NK-92 (cell line): ENCODE data around the gene NUCB2.
"Not testable (repeated sequence)": the region's sequence is repeated elsewhere in the genome, so short reads cannot be mapped to it uniquely, and the experiment has no call there.

Experiments used
- DNase-seq: peaks from one replicate; lab custom pipeline; 2025; ENCODE audit not compliant: unreplicated experiment; lab: John Stamatoyannopoulos, UW

Gene NUCB2

GRCh38 chr11:17268500-17268899 lies 8.0 kb upstream of the NUCB2 start:
- not testable (repeated sequence) for DNase-seq

- no peak for DNase-seq
Measured at GRCh38 chr11:17268902-17269301, 7.6 kb upstream of the NUCB2 start.

GRCh38 chr11:17272801-17273200 lies 3.7 kb upstream of the NUCB2 start:
- DNase-seq: no peak

- no peak for DNase-seq
Measured at GRCh38 chr11:17273211-17273610, 3.3 kb upstream of the NUCB2 start.

- no peak for DNase-seq
Measured at GRCh38 chr11:17273668-17274282, 2.8 kb upstream of the NUCB2 start.

- no peak for DNase-seq
Measured at GRCh38 chr11:17275400-17276235, 921 bp upstream of the NUCB2 start.

- no peak for DNase-seq
Measured at GRCh38 chr11:17277024-17277584, 565 bp downstream of the NUCB2 start.

GRCh38 chr11:17280494-17281127 lies 4.1 kb downstream of the NUCB2 start:
- DNase-seq: no peak

GRCh38 chr11:17286332-17286731 lies 9.8 kb downstream of the NUCB2 start:
- DNase-seq: no peak

- DNase-seq: no peak
Measured at GRCh38 chr11:17287058-17287457, 10.5 kb downstream of the NUCB2 start.

- DNase-seq: no peak
Measured at GRCh38 chr11:17291710-17292109, 15.2 kb downstream of the NUCB2 start.

- no peak for DNase-seq
Measured at GRCh38 chr11:17293311-17293710, 16.8 kb downstream of the NUCB2 start.

- no peak for DNase-seq
Measured at GRCh38 chr11:17294033-17294432, 17.5 kb downstream of the NUCB2 start.

- no peak for DNase-seq
Measured at GRCh38 chr11:17296852-17297559, 20.5 kb downstream of the NUCB2 start.

GRCh38 chr11:17298302-17298701 lies 21.8 kb downstream of the NUCB2 start:
- DNase-seq: no peak

GRCh38 chr11:17300372-17300771 lies 23.8 kb downstream of the NUCB2 start:
- DNase-seq: no peak

- no peak for DNase-seq
Measured at GRCh38 chr11:17313349-17314231, 37.1 kb downstream of the NUCB2 start.

GRCh38 chr11:17314232-17314547 lies 37.7 kb downstream of the NUCB2 start:
- no peak for DNase-seq

- DNase-seq: no peak
Measured at GRCh38 chr11:17314904-17315426, 38.4 kb downstream of the NUCB2 start.

- DNase-seq: no peak
Measured at GRCh38 chr11:17328871-17329494, 52.4 kb downstream of the NUCB2 start.
